IMR-90 (cell line): Measurements from ENCODE around the gene ATP13A5.
A peak's percentile ranks its signal among the peaks of the same experiment; 100 is the strongest.

Source experiments
- BHLHE40 ChIP-seq: fragments of 150-350 bp; IDR thresholded peaks from 2 replicates; pipeline ENCODE4 v1.6.1; 2016; ENCODE audit warnings: mild to moderate bottlenecking, low read depth, low read length
- CTCF ChIP-seq: conservative IDR thresholded peaks from 2 replicates; pipeline ENCODE4 v1.5.1; 2012; ENCODE audit warnings: mild to moderate bottlenecking, low read depth, low read length, improper control_type of control experiment
- ELK1 ChIP-seq: fragments of 150-350 bp; IDR thresholded peaks from 2 replicates; pipeline ENCODE4 v1.6.1; 2016; ENCODE audit warnings: low read depth, mild to moderate bottlenecking, low read length, moderate library complexity, borderline replicate concordance
- MAFK ChIP-seq: IDR thresholded peaks from 2 replicates; pipeline ENCODE4 v1.6.1; 2012; ENCODE audit warnings: low read depth, low read length, improper control_type of control experiment
- MAZ ChIP-seq: IDR thresholded peaks from 2 replicates; pipeline ENCODE4 v1.6.1; 2012; ENCODE audit warnings: low read depth, mild to moderate bottlenecking, low read length, improper control_type of control experiment, moderate library complexity, borderline replicate concordance
- POLR2A ChIP-seq: IDR thresholded peaks from 2 replicates; pipeline ENCODE4 v1.6.1; 2012; ENCODE audit warnings: mild to moderate bottlenecking, low read depth, low read length
- RCOR1 ChIP-seq: IDR thresholded peaks from 2 replicates; pipeline ENCODE4 v1.6.1; 2012; ENCODE audit warnings: mild to moderate bottlenecking, low read length, improper control_type of control experiment; ENCODE audit not compliant: insufficient replicate concordance
- USF2 ChIP-seq: fragments of 150-350 bp; IDR thresholded peaks from 2 replicates; pipeline ENCODE4 v1.6.1; 2017; ENCODE audit warnings: mild to moderate bottlenecking, antibody characterized with exemption, low read length, low read depth

- no peak for TF ChIP-seq USF2
- no peak for TF ChIP-seq POLR2A
- TF ChIP-seq CTCF, result no peak
- no peak for TF ChIP-seq RCOR1
- TF ChIP-seq MAZ, result no peak
- TF ChIP-seq BHLHE40, result no peak
- no peak for TF ChIP-seq ELK1
- peak; percentile 50; the same call in 1 of the 2 replicates for TF ChIP-seq MAFK
Measured at GRCh38 chr3:193375614-193376013, 2.9 kb downstream of the ATP13A5 start.
